Measurements from ENCODE around the gene BOLL. TPM values are rescaled to one million over a fixed set of nuclear protein-coding genes. Genes with fewer than 3 reads are reported as not detected.

BOLL gene
- total RNA-seq, result 0.23 TPM

GRCh38 chr2:197784956-197785941 is at the start of gene BOLL:
Gene BOLL, minus strand, starts transcription at chr2:197785319. Its CDS starts 3,469 bp downstream, at chr2:197781850.

GRCh38 chr2:197804049-197804757 is 19.1 kb upstream of the BOLL start, which contains the start of gene PLCL1:
Gene PLCL1, plus strand, starts transcription at chr2:197804593.

DNA sequence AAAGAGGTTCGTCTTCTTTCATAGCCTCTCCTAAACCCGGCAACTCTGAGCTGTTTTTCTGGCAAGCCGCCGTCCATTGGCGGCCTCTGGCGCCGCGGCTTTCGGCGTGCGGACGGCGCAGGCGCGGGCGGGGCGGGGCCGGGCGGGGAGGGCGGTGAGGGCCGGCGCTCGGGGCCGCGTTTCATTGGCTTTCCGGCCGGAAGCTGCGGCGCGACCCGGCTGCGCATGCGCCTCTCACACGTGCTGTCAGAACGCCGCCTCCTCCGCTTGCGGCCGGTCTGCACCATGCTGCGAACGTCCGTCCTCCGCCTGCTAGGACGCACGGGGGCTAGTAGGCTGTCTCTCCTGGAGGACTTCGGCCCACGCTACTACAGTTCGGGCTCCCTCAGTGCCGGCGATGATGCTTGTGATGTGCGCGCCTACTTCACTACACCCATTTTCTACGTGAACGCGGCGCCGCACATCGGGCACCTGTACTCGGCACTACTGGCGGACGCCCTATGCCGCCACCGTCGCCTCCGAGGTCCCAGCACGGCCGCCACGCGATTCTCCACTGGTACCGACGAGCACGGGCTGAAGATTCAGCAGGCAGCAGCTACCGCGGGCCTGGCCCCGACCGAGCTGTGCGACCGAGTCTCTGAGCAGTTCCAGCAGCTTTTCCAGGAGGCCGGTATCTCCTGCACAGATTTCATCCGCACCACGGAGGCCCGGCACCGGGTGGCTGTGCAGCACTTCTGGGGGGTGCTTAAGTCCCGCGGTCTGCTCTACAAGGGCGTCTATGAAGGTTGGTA is 79.8 kb downstream of the BOLL start, which contains the start of gene MARS2:
MARS2 (plus strand) TSS at position 249 of the 791 bp plus-strand sequence; CDS start at position 286, 37 bp downstream.

Other genes with a start within 250 kb of the BOLL start
- 12.9 TPM for gene RFTN2, start 109.7 kb downstream of the BOLL start, total RNA-seq
- 9.1 TPM for gene MARS2, start 80.0 kb downstream of the BOLL start, total RNA-seq
- 23.7 TPM for gene PLCL1, start 19.3 kb upstream of the BOLL start, total RNA-seq